GM12864 (cell line): ENCODE measurements around the gene CLIP4.

Experiments
- DNase-seq: peaks from one replicate; pipeline ENCODE4 v3.0.0-alpha.2; 2011; ENCODE audit warnings: low read depth
- H3K4me3 ChIP-seq: 2 replicates; pipeline ENCODE4 v1.5.1; 2011; ENCODE audit warnings: mild to moderate bottlenecking, low read depth, low read length, control low read depth
- CTCF ChIP-seq: IDR thresholded peaks from 2 replicates; pipeline ENCODE4 v1.5.1; 2011; ENCODE audit warnings: low read depth, mild to moderate bottlenecking, moderate library complexity, low read length, control low read depth, inconsistent platforms; ENCODE audit errors: missing control alignments

Gene CLIP4

GRCh38 chr2:29164091-29164846 is 49.1 kb downstream of the CLIP4 start:
- no peak overlapping the region for H3K4me3 ChIP-seq
- no peak for TF ChIP-seq CTCF
- DNase-seq = no peak

DNA sequence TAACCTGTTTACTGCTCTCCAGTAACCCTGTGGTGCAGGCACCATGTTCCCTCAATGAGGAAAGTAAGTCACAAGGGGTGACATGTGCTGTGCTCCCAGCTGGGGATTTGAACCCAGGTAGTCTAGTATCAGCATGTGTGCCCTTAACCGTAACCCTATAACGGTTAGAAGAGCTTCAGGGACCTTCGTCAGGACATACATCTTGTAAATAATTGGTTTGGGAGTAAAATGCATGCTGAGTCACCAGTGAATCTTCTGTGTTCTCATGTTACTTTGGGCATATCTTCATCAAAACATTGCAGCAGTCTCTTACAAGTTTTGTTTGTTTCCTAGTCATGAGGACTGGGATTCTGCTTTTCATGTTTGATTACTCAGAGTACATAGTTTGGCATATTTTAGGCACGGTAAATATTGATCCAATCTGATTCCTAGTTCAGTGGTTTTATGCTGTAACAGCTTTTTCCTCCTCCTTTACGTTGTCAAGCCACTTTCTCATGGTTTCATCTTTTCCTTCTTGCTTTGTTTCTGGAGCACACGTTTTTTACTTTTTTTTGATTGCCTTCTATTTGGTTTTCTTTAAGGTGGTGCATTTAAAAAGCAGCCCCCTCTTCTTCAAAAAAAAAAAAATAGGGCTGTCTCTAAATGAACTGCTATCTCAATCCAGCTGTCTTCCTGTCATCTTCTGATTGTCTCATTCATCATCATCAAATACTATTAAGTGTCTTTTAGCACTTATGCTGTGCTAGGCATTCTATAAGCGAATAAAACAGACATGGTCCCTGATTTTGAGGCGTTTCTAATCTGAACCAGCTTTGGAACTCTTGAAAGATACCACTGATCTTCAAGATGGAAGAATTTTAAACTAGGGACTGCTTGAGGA is 50.4 kb downstream of the CLIP4 start:
- H3K4me3 ChIP-seq = no peak overlapping the region
- TF ChIP-seq CTCF = no peak
- no peak for DNase-seq

- DNase-seq = no peak
- no peak overlapping the region for H3K4me3 ChIP-seq
- no peak for TF ChIP-seq CTCF
Measured at GRCh38 chr2:29166242-29167039, 51.2 kb downstream of the CLIP4 start.

- no peak for DNase-seq
- no peak overlapping the region for H3K4me3 ChIP-seq
- TF ChIP-seq CTCF = no peak
Measured at GRCh38 chr2:29174937-29175336, 59.7 kb downstream of the CLIP4 start.

DNA sequence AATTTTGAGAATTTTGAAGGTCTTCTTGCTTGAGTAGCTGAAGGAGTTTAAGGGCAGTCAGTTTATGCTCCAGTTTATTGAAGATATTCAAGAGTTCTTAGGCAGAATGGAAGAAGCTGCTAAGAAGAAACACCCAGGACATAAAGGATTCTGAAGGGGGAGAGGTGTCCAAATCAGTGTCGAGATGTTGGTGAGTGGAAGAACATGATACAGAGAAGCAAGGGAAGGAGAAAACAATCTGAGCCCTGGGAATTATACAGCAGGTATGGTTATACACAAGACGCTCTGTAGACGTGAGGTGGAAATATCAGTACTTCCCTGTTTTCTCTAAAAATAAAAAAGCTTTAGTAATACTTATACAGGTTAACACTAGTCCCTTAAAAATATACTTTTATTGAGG is 60.1 kb downstream of the CLIP4 start:
- no peak for DNase-seq
- H3K4me3 ChIP-seq = no peak overlapping the region
- no peak for TF ChIP-seq CTCF

DNA sequence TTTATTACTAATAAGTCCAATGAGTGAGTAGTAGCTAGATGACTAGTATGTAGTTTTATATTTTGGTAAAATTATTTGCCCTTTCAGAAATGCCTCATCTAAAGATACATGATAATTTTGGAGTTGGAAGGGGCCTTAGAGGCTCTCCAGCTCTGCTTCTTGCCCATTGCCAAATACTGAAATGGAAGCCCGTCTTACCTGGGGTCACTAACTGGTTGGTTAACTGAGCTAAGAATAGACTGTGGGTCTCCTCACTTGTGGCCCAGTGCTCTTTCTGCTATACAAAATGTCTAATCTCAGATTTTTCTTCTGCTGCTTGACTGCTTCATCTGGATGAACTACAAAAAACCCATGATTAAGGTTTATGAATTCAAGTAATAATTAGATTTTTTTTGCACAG is 67.1 kb downstream of the CLIP4 start:
- no peak overlapping the region for H3K4me3 ChIP-seq
- TF ChIP-seq CTCF = no peak
- no peak for DNase-seq
